HG02938 (cell line): ENCODE measurements around the gene CD300E.
"Not testable (repeated sequence)": the region's sequence is repeated elsewhere in the genome, so short reads cannot be mapped to it uniquely, and the experiment has no call there.

Experiments
- ATAC-seq: cut with Tn5 transposase; IDR thresholded peaks from one replicate; pipeline ENCODE4 v1.9.1; 2021; ENCODE audit warnings: mild to moderate bottlenecking, moderate library complexity; ENCODE audit not compliant: unreplicated experiment

CD300E gene

GRCh38 chr17:74601944-74602572 lies 21.5 kb downstream of the CD300E start:
- ATAC-seq, result no peak

DNA sequence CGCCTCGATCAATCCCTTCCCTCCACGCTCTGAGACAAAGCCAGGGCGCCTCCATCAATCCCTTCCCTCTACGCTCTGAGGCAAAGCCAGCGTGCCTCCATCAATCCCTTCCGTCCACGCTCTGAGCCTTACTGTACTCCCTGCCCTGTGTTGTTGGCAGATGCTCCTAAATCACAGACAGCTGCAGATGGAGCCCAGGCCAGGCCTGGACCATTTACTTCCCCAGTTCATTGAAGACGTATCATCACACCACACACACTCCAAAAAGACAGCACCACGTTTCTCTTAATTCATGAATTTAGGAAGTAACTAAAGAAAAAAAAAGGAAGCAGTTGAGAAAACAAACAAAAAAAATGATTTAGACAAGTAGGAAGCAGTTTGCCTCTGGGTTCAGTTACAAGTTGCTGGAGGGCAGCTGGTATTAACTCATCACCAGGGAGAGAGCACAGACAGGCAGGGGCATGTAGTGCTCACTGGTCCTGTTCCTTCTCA lies 24.0 kb downstream of the CD300E start:
- no peak for ATAC-seq

GRCh38 chr17:74599023-74599399 lies 24.5 kb downstream of the CD300E start:
- ATAC-seq, result no peak

DNA sequence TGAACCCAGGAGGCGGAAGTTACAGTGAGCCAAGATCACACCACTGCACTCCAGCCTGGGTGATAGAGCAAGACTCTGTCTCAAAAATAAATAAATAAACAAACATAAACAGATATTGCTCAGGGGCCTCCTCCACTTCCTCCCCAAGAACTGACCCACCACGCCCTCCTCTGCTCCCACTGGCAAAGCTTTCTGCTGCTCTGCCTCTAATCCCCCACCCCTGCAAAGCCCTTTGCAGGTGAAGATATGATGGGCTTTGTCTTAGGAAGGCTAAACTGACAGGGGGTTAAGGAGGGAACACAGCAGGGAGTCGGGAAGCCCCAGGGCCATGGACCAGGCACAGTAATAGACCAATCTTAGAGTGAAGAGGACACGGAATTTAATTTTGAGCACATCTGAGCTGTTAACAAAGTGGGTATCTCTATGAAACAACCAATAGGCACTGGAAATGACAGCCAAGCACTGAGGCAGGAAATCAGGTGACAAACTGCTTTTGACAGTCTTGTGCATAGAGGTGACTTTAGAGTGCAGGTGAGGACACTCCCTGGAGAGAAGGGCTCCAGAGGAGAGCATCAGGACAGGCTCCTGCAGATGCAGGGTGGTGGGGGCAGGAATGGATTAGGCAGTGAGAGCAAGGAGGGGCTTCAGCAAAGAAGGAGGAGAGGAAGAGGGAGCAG lies 25.1 kb downstream of the CD300E start:
- no peak for ATAC-seq

- ATAC-seq, result no peak
Observed at GRCh38 chr17:74597069-74597790, 26.3 kb downstream of the CD300E start.

- ATAC-seq, result no peak
Observed at GRCh38 chr17:74595037-74595750, 28.3 kb downstream of the CD300E start.

DNA sequence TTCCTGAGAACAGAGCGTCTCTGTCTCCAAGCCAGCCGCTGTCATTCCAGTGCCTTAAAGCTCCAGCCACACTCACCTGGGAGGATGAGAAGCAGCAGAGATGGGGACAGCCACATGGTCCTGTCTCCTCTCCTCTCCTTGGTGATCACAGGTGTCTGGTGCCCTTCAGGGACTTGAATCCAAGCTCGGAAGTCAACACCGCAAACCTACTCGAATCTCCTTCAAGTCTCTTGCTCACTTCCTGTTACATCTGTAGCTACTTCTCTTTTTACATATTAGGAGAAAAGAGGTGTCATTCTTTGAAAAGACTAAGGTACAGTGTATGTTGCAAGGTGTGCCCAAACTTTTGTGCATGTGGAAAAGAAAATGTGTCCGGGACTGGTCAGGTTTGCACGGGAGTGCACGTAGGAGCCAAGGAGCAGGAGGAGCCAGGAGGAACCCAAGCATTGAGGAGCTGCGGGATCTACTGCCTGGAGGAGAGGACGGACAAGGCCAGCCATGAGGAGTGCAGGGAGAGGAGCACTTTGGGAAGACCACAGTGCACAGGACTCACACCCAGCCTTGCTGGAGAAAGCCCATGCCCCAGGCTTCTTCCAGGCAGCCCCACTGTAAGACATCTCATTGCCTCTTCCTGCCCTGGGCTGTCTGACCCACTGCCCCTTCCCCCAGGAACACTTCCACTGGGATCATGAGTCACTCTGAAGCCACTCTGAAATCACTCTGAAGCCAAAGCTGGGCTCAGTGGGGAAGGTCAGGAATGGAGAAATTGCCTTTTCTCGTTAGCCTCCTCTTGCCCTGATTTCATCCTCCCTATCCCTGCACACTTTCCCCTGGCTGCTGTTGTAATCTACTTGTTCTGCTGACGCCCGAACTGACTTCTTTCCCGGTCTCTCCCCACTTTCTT lies 31.2 kb downstream of the CD300E start, which contains the start of gene CD300LD:
CD300LD (minus strand) TSS at position 197 of the 904 bp plus-strand sequence; CDS start at position 116, 81 bp downstream.
- no peak for ATAC-seq

DNA sequence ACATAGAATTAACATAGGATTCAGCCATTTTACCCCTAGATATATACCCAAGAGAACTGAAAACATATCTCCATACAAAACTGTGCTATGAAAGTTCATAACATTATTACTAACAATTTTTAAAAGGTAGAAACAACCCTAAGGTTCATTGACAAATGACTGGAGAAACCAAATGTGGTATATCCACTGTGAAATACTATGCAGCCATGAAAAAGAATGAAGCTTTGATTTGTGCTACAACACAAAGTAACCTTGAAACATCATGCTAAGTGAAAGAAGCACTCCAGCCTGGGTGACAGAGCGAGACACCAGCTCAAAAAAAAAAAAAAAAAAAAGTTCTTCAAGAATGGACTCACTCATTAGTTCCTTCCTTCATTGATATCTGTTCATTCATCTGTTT lies 32.0 kb downstream of the CD300E start:
- no peak for ATAC-seq

GRCh38 chr17:74585711-74586110 lies 37.8 kb downstream of the CD300E start:
- ATAC-seq, result no peak

DNA sequence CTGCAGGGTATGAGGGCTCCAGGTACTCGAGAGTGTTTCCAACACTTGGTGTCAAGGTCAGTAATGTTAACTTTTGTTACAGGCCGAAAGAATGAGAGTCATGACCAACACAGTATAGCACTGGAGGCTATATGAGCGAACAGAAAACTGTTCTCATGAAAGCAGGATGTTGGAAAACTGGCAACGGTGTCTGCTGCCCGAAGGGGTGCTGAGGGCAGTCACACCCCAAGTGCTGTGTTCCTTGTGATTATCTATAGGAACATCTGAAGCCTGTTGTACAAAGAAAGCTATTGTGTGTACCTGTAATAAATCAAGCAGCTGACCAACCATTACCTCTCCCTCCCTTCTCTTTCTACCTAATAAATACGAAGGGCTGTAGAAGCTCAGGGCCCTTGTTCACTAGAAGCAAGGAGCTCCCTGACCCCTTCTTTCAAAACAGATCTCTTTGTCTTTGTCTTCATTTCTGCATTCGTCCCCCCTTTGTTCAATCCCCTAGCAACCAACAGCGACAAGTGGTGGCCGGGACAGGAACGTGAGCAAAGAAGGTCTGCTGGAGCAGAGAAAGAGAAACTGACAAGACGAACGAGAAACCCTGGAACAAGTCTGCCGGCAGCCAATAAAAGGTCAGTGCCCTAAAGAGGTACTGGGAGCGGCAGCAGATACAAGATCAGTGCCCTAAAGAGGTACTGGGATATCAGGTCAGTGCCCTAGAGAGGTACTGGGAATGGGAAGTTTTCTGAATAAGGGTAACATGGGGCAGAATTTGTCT lies 39.1 kb downstream of the CD300E start:
- no peak for ATAC-seq

GRCh38 chr17:74582633-74583032 lies 40.9 kb downstream of the CD300E start:
- no peak for ATAC-seq

DNA sequence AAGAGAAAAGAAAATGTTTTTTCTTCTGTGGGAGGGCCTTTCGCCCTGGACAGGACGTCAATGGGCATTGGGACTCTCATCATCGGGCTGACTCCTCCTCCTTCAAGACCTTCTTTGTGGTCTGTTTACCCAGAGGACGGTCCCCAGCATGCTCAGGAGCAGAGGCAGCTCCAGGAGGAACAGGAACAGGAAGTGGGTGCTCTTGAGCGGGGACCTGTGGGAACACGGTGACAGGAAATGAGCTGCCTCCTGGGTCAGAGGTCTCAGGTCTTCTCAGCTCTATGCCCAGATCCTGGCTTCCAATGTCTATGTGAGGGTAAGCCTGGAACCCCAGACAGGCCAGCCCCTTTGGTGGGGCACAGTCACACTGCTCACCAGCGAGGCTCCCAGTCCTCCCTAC lies 43.6 kb downstream of the CD300E start:
- ATAC-seq, result no peak

DNA sequence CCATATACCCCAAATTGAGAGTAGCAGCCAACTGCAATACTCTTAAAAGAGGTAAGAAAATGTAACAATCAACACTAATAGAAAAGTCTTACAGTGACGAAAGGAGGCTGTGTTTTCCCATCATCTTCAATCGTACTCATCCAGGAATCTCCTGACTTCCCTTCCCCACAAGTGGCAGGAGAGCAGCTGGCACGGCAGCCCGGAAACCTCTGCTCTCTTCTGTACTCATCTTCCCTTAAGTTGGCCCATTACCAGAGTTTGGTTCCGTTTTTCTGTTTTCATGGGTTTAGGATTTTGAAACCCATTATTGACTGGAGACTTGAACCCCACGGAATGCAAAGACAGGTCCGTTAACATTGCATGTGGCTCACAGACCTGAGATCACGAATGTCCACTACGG lies 44.6 kb downstream of the CD300E start:
- no peak for ATAC-seq

GRCh38 chr17:74574489-74575142 lies 48.9 kb downstream of the CD300E start:
- ATAC-seq, result no peak

GRCh38 chr17:74573635-74574034 lies 49.9 kb downstream of the CD300E start:
- not testable (repeated sequence) for ATAC-seq

- ATAC-seq, result no peak
Observed at GRCh38 chr17:74573169-74573568, 50.4 kb downstream of the CD300E start.

GRCh38 chr17:74571621-74572270 lies 51.8 kb downstream of the CD300E start:
- no peak for ATAC-seq
